ENCODE data around the gene MICAL2.

GRCh38 chr11:12266132-12266531 lies 155.7 kb downstream of the MICAL2 start:
- TF ChIP-seq POLR2A (IDR thresholded peaks at IDR 0.05), result no peak
- TF ChIP-seq, protein P1, sequence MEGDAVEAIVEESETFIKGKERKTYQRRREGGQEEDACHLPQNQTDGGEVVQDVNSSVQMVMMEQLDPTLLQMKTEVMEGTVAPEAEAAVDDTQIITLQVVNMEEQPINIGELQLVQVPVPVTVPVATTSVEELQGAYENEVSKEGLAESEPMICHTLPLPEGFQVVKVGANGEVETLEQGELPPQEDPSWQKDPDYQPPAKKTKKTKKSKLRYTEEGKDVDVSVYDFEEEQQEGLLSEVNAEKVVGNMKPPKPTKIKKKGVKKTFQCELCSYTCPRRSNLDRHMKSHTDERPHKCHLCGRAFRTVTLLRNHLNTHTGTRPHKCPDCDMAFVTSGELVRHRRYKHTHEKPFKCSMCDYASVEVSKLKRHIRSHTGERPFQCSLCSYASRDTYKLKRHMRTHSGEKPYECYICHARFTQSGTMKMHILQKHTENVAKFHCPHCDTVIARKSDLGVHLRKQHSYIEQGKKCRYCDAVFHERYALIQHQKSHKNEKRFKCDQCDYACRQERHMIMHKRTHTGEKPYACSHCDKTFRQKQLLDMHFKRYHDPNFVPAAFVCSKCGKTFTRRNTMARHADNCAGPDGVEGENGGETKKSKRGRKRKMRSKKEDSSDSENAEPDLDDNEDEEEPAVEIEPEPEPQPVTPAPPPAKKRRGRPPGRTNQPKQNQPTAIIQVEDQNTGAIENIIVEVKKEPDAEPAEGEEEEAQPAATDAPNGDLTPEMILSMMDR (IDR thresholded peaks at IDR 0.05), result no peak
